Bone marrow (tissue), 2 donors: Measurements from ENCODE around the gene F3.
"Not testable (repeated sequence)": the region's sequence is repeated elsewhere in the genome, so short reads cannot be mapped to it uniquely, and the experiment has no call there.

Source experiments
- DNase-seq, 2 donors: peaks; one replicate each; lab custom pipeline; 2025; lab: John Stamatoyannopoulos, UW

F3 gene

DNA sequence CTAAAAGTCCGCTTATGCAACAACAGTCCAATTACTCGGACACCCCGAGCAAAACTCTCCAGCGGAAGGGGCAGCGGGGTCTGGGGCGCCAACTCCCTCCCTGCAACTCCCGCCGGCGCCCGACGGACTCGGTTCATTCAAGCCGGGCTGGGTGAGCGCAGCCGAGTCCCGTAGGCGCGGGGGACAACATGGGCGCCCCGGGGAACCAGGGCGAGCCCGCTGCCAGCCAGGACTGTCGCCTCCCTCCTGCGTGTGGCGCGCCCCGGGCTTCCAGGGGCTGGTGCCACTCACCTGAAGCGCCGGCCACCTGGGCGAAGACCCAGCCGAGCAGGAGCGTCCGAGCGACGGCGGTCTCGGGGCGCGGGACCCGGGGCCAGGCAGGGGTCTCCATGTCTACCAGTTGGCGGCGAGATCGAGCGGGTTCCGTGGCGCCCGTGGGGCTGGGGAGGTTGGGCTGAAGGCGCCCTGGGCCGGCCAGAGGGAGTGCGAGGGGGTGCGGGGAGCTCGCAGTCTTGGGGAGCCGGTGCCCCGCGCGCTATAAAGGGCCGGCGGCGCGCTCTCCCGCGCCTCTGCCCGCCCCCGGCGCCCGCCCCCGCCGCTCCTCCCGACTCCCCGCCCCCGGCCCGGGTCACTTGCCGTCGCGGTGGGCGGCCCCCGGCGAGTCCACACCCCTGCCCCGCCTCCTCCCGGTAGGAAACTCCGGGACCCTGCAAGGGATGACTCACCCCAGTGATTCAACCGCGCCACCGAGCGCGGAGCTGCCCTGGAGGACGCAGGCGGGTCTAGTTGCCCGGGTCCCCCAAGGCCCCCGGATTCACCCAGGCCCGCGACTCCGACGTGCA is at the start of gene F3:
Gene F3, minus strand, starts transcription at position 514 of the 842 bp plus-strand sequence. Its CDS starts 123 bp downstream, at position 391.
- peak; percentile 61 to 79 for DNase-seq

DNA sequence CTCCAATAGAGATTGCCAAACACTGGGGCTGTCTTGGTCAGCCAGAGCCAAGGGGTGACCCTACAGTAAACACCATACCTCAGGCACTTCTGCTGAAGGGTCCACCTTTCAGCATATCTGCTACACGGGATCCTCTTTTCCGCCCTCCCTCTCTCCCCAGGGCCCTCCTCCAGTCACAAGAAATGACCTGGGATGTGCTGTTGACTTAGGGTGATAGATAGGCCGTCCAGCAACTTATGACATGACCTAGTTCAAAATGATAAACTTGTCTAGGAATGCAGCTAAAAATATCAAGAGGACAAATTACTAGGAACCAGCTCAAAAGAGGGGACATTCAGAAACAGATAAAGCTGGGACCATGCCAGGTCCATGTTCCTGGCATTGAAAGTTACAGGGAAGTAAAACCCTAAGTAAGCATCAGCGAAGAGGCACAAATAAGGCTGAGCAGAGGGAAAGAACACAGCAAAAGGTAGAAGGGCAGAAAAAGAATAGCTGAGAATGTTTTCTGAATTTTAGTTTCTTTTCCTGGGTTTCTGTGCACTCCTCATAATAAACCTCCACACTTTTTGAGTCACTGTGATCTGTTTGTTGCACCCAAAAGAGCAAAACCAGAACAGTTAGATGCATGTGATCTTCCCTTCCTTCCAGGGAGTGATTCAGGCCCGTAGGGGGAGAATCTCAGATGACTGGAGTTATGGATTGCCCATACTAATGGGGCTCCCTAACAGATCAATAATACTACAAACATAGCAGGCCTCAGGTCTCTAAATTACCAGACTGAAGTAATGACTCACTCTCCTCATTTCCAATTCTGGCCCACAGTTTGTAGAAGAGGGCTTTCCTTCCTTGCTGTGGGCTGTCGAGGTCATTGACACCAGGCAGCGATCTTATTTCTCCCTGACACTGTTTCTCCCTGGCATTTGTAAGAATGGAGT is 48.9 kb upstream of the F3 start:
- DNase-seq, result no peak

DNA sequence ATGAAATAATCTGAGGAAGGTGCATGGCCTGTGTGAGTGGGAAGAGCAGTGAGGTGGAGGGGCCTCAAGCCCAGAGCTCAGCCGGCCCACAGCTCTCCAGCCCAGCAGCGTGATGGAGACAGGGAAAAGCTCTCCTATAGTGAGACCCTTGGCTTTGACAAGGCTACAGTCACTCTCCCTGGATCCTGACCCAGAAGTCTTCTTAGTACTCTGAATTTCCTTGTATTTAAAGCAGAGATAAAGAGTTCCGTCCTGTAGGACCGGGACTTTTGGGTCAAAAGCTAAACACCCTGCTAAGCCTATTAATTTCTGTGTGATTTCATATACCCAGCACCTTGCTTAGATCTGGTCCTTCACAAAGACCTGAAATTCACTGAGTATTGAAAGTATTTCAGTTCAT is 48.2 kb upstream of the F3 start:
- no peak for DNase-seq

DNA sequence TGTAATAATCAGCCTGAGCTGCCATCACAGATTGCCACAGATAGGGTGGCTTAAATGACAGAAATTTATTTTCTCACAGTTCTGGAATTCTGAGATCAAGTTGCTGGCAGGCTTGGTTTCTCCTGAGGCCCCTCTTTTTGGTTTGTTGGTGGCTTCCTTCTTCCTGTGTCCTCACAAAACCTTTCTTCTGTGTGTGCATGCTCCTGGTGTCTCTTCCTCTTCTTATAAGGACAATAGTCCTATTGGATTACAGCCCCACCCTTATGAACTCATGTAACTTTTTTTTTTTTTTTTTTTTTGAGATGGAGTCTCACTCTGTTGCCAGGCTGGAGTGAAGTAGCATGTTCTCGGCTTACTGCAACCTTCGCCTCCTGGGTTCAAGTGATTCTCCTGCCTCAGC is 41.0 kb upstream of the F3 start:
- DNase-seq, result no peak

DNA sequence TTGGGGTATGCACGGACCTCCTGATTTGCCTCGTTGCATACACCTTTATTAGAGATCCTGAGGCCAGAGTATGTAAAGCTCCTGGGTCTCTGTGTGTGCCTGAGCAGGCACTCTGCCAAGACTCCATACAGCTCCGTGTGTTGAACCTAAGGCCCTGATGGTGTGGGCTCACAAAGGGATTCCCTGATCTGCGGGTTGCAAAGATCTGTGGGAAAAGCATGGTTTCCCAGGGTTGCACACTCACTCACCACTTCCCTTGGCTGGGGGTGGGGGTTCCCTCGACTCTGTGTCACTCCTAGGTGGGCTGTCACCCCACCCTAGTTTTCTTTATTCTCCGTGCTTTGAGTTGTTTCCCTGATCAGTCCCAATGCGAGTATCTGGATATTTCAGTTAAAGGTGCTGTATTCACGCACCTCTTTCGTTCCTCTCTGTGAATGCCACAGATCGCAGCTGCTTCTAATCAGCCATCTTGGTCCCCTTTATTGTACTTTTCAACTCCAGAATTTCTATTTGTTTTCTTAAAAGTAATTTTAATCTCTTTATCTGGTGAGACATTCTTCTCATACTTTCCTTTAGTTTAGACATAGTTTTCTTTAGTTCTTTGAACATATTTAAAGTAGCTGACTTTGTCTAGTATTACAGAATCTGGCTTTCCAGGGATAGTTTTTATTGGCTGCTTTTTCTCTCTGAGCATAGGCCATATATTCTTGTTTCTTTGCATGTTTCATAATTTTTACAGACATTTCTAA is 39.0 kb upstream of the F3 start:
- no peak for DNase-seq

DNA sequence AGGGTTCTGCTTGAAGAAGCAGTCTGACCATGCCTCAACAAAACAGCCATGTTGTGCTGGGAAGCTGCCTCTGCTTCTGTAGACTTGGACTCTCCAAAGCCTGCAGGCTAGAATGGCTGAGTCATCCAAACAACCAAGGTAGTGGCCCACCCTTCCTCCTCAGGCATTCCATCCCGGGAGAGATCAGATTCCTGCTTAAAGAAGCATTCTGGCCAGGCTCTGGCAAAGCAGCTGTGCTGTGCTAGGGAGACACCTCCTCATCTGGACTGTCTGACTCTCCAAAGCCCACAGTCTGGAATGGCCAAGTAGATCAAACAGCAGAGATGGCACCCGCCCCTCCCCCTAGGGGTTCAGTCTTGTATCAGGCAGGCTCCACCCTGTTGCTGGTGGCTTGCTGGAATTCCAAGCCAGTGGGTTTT is 38.3 kb upstream of the F3 start:
- DNase-seq, result no peak

DNA sequence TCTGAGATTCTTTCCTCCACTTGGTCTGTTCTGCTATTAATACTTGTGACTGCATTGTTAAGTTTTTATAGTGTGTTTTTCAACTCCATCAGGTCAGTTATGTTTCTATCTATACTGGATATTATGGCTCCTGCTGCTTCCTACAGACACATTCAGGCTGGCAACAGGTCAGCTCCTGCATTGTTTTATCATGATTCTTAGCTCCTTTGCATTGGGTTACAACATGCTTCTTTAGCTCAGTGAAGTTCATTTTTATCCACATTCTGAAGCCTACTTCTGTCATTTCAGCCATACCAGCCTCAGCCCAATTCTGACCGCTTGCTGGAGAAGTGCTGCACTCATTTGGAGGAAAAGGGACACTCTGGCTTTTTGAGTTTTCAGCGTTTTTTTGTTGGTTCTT is 37.3 kb upstream of the F3 start:
- DNase-seq, result no peak

DNA sequence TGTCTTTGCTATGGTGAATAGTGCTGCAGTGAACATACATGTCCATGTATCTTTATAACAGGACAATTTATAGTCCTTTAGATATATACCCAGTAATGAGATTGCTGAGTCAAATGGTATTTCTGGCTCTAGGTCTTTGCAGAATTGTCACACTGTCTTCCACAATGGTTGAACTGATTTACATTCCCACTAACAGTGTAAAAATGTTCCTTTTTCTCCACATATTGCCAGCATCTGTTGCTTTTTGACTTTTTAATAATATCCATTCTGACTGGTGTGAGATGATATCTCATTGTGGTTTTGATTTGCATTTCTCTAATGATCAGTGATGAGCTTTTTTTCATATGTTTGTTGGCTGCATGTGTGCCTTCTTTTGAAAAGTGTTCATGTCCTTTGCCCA is 32.4 kb upstream of the F3 start:
- DNase-seq, result not testable (repeated sequence)

DNA sequence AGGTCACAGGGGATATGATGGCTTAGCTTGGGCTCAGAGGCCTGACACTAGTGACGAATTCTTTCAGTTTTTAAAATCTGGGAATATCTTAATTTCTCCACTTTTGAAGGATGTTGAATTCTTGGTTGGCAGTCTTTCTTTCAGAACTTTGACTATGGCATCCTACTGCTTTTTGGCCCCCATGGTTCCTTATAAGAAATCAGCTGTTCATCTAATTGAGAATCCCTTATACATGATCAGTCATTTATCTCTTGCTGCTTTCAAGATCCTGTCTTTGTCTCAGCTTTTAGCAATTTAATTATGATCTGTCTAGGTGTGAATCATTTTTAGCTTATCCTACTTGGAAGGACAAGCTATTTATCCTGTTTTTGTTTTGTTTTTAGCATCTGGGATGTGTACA is 31.2 kb upstream of the F3 start:
- DNase-seq, result no peak

DNA sequence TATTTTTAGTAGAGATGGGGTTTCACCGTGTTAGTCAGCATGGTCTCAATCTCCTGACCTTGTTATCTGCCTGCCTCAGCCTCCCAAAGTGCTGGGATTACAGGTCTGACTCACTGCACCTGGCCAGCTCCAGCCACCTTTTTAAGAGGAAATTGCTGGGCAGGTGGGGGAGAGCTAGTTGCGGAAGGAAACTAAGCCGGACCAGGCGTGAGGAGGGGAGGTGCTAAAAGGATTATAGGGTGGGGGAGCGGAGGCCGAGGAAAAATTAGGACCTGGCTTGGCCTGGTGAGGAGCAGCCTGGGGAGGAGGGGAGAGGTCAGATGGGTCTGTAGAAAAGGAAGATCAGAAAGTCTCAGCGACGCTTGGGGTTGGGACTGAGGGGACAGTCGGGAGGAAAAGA is 29.4 kb upstream of the F3 start:
- DNase-seq, result not testable (repeated sequence)

DNA sequence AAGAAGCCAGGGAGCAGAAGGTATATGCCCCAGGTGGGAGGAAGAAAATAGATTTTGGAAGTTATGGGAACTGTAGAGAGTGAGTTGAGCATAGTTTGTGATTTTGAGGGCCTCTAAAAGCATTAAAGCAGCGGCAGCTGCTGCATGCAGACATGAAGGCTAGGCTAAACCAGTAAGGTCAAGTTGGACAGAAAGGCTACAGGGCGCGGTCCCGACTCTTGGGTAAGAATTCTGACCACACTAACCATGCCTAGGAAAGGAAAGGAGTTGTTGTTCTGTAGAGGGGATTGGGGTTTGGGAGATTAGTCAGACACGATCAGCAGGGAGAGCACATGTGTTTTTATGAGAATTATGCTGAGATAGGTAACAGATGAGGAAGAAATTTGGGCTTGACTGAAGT is 27.2 kb upstream of the F3 start:
- DNase-seq, result not testable (repeated sequence)

DNA sequence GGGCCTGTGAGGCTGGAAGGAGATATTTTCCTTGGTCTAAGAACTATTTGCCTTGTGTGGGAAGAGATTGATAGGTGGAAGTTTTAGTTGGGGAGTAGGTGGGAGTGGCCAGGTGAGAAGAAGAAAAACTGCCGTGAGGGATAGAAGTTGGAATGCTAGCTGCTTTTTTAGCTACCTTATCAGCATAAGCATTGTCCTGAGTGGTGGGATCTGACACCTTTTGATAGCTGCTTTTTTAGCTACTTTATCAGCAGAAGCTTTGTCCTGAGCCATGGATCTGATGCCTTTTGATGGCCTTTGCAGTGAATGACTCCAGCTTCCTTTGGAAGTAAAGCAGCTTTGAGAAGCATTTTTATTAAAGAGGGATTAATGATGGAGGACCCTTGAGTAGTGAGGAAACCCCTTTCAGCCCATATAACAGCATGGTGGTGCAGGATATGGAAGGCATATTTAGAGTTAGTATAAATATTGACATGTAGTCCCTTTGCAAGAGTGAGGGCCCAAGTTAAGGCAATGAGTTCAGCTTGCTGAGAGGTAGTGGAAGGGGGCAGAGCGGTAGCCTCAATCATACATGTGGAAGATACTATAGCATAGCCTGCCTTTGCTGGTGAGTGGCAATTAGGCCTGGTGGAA is 26.5 kb upstream of the F3 start:
- not testable (repeated sequence) for DNase-seq

DNA sequence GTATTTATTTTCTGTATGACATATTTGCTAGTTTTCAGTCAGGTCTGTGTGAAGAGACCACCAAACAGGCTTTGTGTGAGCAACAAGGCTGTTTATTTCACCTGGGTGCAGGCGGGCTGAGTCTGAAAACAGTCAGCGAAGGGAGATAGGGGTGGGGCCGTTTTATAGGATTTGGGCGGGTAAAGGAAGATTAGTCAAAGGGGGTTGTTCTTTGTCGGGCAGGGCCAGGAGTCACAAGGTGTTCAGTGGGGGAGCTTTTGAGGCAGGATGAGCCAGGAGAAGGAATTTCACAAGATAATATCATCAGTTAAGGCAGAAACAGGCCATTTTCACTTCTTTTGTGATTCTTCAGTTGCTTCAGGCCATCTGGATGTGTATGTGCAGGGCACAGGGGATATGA is 24.9 kb upstream of the F3 start:
- DNase-seq, result not testable (repeated sequence)

DNA sequence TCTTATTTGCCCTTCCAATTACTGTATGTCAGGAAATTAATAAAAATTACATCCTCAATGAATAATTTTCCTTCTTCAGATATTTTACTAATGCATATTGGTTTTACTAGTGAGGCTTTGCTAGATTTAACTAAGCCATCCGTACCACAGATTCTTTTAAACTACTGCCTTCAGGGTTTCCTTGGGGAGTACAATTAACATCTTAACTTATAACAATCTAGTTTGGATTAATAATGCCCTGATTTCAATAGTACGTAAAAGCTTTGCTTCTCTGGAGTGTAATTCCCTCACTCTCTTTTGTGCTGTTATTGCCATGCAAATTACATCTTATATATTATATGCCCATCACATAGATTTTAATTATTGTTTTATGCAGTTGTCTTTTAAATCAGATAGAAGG is 24.3 kb upstream of the F3 start:
- DNase-seq, result no peak

DNA sequence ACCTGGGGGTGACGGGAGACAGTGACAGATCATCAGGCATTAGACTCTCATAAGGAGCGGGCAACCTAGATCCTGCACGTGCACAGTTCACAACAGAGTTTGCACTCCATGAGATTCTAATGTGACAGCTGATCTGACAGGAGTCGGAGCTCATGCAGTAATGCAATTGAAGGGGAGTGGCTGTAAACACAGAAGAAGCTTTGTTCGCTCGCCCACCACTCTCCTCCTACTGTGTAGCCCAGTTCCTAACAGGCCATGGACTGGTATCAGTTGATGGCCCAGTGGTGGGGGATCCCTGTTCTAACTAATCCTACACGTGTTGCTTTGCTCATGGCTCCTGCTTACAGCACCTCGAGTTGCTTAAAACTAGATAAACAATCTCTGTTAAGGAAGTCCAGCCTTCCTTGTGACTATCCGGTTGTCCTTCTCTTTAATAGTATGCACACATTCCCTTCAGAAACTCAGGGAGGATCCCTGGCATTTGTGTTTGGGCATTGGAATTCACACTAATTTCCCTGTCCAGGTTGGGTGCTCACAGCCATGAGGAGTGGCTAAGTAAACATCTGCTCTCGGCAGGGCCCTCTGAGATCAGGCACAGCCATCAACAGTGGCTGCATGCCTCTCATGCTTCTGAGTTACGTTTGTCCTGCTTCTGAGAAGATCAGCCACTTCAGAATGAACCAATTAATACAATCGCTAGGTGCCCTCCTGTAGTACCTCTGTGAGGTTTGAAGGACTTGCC is 21.1 kb upstream of the F3 start:
- no peak for DNase-seq

DNA sequence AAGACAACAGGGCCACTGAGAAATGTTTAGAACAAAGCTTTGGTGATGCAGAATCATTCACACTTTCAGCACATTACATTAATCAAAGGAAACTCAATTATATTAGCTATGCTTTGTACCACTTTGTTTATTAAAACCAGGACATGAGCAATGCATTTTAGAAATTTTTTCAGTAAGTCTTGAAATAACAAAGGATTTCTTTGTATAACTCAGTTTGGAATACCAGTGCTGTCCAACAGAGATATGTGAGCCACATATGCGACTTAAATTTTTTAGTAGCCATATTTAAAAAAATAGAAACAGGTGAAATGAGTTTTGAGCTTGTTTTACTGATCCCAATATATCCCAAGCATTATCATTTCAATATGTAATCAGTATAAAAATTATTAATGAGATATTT is 18.8 kb upstream of the F3 start:
- DNase-seq, result no peak

DNA sequence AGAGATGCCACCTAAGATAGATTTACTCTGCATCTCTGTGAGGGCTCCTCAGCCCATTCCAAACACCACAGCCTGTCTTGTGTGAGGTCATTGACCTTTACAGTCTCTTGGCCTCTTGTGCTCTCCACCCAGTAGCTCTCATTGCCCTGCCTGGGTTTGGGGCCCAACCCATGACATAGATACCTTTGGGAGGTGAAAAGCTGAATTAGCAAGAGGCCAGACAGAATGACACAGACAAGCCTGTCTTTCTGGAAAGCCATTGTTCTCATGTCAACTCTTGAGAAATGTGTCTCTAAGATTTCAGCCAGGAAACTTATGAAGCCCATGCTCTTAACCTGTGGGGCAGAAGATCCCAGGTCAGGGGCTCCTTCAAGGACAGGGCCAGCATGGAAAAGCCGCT is 18.4 kb upstream of the F3 start:
- DNase-seq, result no peak

DNA sequence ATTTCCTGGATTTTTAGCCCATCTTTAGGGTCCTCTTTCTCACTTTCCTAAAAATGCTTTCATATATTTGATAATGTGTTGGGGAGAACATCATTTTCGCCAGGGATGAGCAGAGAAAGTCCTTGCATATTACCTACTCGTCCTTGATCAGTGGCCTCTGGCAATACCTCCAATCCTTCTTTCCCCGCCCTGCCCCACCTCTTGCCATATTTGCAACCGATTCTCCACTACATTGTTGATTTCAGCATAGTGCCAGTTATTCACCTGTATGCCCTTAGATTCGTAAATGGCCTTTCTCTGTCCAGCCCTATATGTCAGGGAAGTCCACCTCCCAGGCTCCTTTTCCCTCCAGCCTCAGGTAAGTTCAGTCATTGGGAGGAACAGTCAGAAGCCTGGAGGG is 13.5 kb upstream of the F3 start:
- no peak for DNase-seq

DNA sequence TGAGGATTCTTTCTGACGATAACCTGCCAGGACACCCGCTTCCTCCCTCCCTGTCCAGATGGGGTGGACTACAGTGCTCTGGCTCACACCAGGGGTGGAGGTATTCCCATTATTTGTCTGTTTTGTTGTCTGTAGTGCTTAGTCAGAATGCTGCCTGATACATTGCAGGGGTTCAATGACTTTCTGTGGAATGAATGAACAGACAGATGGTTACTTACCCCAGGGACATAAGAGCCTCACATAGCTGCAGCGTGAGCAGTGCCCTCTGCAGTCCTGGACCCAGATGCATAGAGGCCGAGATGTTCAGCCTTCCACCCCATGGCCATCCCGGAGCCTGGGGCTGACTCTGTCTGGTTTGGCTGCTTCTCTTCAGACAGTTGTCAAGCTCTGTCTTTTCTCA is 13.0 kb upstream of the F3 start:
- no peak for DNase-seq

DNA sequence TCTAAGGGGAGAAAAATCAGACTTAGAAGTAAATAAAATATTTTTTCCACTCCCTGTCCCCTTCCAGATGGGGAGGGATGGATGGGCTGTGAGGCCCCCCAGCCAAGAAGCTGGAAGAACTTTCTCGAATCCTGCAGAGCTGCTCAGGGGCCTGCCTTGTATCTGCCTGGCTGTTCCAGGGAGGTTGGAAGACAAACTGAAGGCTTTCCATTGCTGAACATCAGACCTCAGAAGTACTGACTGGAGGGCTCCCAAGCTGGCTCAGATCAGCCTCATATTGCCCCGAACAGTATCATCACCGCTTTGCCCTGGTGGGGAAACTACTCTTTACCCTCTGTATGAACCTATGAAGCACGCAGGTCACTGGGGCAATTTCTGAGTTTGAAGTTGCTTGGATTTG is 12.4 kb upstream of the F3 start:
- no peak for DNase-seq

DNA sequence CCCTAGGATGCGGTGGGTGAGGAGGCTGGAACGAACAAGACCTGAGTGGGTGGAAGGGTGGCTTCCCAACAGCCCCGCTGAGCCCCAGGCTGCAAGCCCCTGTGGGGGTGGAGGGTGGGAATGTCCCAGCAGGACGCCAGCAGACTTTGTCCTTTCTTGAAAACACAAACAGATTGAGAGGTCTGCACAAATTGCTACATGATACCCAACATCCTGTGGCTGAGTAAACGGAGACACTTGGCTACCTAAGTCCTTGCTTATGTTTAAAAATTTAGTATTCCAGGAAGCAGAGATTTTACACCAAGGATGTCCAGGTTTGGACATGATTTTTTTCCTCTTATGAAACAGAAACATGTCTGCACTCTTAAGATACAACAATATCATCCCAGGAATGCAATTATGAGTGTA is 11.8 kb upstream of the F3 start:
- DNase-seq, result no peak
